IPS-NIHi7 (cell line): Measurements from ENCODE around the gene MCAM.

Experiments used
- DNase-seq: peaks from one replicate; pipeline ENCODE4 v3.0.0; 2012; ENCODE audit warnings: mixed read lengths; ENCODE audit errors: extremely low spot score

Gene MCAM

DNA sequence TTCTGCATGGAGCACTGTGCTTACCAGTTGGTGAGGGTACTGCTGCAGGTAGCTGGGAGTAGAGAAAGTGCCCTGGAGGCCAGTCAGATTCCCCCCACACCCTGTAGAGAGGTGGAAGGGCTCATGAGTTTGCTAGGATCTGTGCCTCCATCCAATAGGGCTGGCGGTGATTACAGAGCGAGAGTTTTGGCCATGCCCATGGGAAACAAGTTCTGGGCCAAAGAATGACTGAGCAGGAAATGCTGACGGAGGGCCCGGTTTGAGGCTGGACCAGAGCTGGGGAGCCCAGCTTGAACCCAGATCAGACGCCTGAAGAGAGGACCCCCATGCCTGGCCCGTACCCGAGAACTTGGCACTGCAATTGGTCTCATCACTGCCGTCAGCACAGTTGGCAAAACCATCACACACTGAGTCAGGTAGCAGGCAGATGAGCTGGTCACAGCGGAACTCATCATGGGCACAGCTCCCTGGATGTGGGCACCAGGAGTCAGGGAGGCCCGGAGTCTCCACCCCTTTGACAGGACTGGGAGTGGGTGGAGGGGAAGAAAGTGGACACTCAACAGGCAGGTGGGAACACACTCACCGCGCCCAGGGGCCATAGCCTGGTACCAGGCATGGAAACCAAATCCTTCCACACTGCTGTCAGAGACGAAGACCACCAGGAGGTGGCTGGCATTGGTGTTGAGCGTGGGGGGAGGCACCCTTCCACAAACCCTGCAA, 27.5 kb upstream of the MCAM start:
- DNase-seq = no peak

DNA sequence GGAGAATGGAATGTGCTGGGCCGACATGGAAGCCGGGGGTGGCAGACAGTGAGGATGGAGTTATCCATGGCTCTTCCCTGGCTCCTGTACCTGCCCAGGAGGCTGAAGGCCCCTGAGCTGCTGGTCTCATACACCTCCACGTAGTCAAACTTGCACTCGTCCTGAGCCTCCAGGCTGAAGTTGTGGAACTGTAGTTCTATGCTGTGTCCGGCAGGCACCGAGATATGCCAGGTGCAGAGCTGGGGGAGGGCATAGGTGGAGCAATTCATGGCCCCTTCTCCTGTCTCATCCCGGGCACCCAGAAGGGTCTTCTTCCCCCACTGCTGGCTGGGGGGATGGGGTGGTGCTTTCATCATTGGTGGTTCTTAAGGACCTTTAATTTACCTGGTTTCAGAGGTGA, 26.8 kb upstream of the MCAM start:
- DNase-seq = no peak

DNA sequence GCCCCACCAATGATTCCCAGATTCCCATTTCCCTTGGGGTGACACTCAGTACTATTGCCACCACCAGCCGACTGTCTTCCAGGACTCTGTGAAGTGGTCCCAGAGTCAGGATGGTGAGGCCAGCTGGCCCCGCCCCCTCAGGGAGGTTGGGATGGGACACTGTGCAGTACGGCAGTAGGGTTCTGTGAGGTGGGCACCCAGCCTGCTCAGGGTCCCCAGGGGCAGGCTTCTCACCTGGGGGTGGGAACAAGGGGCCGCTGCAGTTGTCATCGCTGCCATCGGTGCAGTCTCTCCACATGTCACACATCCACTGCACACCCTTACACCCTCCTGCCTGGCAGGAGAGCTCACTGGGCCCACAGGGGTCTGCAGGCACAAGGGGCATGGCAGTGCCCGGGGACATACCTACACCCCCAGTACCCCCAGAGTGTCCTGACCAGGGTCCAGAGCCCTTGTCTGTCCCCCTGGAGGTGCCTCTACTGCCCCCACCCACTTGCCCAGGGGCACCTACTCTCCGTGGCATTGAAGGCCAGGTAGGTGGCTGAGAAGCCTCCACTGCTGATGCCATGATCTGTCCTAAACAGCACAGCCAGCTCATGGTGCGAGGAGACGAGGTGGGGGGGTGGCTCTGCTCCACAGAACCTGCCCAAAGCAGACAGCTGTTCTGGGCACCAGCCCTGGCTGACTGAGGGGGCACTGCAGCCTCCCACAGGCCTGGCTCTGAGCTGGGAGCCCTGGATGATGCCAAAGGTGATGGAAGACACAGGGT, 25.6 kb upstream of the MCAM start:
- no peak for DNase-seq

DNA sequence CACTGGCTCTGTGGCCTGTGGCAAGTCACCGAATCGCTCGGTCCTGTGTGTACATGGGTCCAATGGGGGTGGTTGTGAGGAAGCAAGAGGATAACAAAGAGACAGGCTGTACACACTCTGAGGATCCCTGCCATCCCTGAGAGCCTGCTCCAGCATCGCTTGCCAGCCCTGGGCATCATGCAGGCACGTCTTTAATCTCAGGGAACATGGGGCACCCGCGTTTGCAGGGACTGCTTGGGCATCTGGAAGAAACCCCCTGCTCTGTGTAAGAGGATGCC, 25.0 kb upstream of the MCAM start:
- DNase-seq = no peak

DNA sequence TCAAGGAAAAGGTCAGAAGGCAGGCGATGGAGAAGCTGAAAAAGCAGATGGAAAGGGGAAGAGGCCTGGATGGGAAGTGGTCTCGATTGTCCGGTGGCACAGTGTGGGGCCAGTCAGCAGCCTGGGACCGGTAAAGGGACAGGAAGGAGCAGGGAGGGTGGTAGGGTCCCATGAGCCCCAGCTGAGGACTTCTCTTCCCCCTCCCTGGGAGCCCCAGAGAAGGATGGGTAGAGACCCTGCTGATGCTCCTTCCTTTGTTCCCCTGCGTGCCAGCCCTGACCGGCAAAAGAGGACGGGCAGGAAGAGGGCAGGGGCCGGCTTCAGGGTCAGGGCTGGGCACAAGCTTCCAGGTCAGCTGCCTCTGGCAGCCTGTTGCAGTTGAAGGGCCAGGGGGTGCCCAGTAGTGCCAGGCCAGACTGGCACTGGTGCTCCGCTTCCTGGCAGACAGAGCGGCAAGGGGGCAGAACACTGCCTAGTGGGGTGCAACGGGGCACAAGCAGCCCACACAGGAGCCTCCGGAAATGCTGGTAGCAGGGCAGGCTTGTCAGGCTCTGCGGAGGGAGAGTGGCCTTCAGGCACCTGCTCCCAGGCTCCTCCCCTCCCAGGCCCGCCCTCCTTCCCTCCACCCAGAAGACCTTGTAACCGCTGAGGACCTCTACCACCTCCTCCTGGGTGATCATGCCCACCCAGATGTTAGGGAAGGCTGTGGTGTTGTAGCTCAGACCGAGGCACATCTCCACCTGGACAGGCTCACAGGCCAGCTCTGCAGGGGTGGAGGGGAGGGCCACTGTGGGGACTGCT, 24.5 kb upstream of the MCAM start:
- DNase-seq = peak; percentile 53

DNA sequence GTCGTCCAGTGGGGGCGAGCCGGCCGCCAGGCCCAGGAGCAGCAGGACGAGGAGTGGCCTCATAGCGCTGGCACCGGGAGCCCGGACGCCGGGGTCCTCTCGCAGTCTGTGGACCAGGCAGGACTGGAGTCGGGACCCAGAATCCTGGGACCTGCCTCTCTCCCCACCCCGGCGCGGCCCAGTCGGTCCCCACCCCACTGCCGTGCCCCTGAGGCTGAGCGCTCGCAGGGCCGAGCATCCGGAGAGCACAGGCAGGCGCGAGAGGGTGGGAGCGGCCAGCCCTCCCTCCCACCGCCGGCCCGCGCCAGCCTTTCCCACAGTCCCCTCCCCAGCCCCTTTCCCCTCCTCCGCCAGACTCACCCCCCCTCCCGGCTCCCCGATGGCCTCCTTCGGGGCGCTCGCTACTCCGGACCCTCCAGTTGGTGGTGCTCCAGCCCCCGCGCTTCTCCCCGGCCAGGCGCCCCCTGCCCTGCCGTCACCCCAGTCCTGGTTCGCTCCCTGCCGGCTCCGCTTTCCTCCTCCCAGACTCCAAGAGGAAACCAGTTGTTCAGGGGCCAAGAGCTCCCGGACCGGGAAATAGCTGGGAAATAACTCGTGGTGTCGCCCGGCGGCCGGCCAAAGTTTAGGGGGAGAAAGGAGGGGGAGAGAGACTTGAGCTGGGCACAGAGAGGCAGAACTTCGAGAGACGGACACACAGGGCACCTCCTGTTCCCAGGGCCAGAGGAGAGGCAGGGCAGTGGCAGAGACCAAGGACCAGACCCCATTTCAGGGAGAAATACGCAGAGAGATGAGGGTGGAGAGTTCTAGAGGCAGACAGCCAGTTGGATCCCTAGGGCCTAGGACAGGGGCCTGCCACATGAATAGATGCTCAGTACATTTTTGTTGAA, 23.6 kb upstream of the MCAM start, which contains the start of gene C1QTNF5:
TSS of gene C1QTNF5 (minus strand) at position 549 of the 887 bp plus-strand sequence. CDS start at position 63, 486 bp downstream.
- DNase-seq = peak; percentile 45

DNA sequence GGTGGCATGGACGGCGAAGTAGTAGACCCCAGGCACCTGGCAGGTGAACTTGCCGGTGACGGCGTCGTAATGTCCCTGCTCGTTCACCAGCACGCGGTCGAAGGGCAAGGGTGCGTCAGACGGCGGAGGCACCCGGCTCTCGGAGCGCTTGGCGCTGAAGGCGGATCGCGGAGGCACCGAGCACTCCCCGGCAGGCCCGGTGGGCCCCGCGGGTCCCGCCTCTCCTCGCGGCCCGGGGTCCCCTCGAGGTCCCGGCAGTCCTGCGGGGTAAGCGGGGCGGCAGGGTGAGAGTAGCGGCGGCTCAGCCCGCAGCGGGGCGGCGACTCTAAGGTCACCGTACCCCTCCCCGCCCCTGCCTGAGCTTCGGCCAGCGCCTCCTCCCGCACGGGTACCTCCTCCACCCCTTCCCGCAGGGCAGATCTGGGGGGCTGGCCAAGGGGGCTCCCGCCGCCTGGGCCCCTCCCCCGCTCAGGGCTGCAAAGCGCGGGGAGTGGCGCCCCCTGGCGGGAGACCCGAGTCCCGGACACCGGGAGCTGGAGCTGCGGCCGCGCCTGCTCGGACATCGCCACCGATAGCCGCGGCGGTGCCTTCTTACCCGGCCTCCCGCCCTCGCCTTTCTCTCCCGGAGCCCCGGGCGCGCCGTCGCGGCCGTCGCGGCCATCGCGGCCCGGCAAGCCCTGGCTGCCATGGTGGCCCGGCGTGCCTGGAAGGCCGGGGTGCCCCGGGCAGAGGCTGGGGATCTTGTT, 22.8 kb upstream of the MCAM start:
- peak; percentile 84 for DNase-seq

DNA sequence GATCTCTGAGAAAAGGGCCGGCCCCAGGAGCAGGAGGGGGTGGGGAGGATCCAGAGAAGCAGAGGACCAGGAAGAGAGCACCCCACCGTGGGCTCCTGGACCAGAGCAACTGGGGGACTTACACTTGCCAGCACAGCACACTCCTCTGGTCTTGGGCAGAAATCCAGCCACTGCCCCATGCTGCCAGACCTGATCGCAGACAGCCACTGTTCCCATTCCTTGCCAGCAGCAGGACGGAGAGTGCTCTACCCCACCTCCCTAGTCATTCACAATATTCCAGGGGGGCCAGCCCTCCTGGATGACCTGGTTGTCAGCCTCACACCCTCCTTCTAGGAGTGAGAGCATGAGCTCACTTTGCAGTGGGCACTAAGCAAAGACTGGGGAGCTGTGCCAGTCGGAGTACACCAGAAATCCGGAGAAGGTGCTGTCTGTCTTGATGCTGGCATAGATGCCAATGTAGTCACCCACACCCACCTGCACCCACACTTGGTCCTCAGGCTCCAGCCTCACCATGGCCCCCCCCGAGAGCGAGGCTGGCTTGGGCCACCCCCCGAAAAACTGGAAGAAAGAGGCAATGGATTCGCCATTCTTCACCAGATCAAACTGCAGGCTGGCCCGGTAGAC, 22.1 kb upstream of the MCAM start:
- DNase-seq = no peak

DNA sequence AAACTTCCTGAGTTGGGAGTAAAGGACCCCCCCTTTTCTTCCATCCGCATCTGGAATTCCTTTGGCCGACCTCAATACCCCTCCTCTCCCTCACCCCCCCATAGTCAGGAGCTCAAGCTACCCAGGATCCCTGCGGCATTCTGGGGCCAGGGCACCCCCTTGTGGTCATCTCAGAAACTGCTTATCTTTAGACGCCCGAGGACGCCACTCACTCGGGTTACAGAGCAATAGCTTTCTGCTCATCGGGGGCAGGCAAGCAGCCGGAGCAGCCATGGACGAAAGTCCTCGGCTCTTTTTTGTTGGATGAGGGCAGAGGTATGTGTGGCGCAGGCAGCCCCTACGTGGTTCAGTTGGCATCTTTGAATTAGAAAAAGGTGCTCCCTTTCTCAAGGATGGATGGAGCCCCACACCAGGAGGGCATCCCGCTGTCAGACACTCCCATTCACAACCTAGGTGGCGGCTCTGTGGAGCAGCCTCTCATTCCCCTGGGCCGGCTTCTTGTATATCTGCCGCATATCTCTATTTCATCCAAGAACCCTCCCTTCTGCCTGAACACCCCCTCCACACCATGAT, 21.5 kb upstream of the MCAM start:
- DNase-seq = peak; percentile 84

DNA sequence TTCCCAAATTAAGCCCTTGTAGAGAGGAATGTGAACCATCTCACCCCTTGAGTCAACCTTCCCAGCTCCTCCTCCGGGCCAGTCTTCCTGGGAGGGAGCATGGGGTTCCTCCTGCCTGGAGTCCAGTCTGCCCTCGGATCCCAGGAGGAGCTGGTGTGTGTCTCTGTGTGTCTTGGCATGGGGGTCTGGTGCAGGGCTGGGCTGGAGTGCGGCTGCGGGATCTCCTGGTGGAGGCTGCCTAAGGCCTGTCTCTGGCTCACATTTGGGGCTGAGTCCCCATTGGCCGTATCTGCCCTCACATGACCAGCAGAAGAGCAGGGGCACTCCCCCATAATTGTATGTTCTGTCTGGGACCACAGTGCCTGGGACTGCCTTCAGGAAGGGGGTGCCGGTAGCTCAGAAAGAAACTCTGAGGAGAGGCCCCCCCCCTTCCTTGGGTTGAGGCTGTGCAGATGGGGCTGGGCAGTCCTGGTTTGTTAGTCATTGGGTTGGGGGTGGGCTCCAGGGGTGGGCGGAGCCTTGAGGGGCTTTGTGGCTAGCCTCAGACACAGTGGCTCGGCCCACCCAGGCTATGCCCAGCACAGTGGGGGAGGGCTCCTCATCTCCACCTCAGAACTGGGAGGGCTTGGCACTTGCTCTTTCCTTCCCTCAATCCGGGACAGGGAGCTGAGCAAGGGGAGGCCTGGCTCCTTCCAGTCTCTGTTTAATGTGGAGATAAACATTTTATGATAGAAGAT, 20.8 kb upstream of the MCAM start:
- DNase-seq = peak; percentile 75

DNA sequence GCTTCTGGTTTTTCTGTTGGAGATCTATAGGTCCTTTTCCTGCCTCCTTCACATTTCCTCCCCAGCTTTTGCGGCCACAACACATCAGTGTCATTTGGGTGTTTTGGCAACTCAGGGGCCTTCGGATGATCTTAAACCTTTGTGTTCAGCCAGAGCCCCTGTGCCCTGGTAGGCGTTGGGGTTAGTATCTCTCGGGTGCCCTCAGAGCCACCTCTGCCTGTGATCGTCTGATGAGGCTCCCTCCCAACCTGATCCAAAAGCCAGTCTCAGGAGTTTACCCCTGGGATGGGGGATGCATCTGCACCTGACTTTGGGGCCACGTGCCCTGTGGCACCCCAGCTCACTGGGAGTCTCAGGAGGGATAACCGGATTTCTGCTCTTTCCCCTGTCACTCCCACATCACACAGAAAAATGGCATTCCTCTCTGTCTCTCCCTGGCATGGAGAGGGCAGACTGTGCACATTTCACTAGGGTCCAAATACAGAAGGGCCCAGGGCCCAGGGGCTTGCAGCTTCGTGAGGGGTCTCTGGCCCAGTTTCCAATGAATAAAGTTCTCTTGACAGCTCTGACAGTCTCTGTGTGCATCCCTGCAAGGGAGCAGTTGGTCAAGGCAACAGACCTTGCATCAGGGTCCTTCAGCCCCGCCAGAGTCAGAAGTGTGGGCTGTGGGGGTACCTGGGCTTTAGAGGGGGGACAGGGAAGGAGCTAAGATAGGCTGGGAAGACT, 20.0 kb upstream of the MCAM start:
- no peak for DNase-seq

DNA sequence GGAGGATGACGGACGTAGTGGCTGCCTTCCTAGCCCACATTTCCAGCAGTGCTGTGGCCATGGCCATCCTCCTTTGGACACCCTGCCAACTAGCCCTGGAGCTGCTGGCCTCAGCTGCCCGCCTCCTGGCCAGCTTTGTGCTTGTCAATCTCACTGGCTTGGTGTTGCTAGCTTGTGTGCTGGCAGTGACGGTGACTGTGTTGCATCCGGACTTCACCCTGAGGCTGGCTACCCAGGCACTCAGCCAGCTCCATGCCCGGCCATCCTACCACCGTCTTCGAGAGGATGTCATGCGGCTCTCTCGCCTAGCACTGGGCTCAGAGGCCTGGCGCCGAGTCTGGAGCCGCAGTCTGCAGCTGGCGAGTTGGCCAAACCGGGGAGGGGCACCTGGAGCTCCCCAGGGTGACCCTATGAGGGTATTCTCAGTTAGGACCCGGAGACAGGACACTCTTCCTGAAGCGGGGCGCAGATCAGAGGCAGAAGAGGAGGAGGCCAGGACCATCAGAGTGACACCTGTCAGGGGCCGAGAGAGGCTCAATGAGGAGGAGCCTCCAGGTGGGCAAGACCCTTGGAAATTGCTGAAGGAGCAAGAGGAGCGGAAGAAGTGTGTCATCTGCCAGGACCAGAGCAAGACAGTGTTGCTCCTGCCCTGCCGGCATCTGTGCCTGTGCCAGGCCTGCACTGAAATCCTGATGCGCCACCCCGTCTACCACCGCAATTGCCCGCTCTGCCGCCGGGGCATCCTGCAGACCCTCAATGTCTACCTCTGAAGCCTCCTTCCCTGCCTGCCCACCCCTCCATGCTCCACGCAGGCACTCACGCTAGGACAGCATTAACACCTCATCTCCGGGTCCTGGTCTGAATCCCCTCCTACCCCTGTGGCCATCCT, 19.0 kb upstream of the MCAM start:
- DNase-seq = no peak

DNA sequence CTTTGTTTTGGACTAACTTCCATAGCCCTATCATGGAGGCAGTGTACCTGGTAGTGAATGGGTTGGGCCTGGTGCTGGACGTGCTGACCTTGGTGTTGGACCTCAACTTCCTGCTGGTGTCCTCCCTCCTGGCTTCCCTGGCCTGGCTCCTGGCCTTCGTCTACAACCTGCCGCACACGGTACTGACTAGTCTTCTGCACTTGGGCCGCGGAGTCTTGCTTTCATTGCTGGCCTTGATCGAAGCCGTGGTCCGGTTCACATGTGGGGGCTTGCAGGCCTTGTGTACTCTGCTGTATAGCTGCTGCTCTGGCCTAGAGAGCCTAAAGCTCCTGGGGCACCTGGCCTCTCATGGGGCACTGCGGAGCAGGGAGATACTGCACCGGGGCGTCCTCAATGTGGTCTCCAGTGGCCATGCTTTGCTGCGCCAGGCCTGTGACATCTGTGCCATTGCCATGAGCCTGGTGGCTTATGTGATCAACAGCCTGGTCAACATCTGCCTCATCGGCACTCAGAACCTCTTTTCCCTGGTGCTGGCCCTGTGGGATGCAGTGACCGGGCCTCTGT, 18.2 kb upstream of the MCAM start:
- DNase-seq = no peak

DNA sequence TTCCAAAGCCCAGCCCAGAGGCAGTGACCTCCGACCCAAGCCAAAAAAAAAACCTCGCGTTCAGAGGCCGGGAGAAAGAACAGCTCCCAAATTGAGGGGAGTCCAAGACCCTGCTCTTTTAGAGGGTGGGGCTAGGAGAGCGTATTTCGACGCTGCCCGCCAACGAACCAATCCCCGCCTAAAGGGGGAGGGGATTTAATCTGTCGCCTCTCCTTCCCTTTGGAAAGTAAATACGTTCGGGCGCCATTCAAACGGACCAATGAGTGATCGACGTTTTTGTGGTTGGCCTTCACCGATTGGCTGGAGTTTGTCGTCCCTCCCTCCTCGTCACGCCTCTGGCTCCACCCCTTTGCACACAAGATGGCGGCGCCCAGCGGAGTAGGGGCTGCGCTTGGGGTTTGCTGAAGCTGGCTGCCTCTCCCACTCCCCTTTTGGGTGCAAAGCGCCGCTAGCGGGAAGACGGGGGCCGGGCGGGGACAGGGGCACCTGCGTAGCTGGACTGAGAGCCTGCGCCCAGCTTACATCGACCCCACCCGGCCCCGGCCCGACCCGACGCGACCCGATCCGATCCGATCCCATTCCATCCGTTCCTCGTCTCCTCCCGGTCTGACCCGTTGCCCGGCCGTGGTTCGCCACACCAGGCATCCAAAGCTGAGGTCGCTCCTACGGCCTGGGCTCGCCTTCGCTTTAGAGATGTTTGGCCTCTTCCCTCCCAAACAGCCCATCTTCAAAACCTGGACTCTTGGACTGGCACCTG, 17.4 kb upstream of the MCAM start, which contains the start of gene RNF26:
TSS of gene RNF26 (plus strand) at position 354 of the 757 bp plus-strand sequence. CDS start 596 bp downstream, outside the sequence.
- DNase-seq = peak; percentile 97

DNA sequence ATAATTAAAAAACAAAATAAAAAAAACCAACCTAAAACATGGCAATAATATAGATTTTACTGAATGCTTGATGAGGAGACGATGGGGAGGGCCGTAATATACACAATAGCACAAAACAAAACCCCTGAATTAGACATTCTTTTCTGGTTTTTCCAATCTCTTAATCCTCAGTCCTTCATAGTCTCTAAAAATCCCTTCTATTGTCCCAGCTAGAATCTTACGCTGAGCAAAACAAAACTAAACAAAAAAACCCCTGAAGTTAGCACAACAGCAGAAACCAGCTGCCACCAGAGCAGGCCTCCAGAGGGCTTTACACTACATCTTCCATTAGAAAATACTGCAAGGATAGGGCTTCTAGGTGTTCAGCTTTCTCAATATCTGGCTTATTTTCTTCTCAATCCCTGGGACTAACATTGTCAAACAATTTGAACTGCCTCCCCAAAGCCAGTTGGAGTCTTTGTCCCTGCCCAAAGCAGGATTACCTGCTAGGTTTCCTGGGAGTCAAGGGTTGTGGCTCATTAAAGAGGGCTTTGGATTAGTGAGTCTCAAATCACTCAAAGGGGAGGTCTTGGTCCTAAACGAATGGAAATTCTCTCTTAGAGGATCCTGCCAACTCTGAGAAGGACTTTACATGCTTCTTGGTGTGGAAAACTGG, 15.3 kb upstream of the MCAM start:
- no peak for DNase-seq

DNA sequence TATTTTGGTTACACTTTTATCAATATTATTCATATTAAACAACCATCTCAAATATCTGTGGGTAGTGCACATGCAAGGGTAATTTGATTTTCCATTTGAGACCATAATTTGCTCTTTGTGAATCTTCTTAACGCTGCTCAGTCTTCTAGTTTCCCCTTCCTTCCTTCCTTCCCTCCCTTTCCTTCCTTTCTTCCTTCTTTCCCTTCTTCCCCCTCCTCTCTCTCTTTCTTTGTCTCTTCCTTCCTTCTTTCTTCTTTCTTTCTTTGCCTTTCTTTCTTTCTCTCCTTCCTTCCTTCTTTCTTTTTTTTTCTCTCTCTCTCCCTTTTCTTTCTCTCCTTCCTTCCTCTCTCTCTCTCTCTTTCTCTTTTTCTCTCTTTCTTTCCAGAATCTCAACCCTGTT, 13.3 kb upstream of the MCAM start:
- DNase-seq = no peak
